Kasumi-1 (cell line): ENCODE results near the gene PEMT.

Source experiments
- DNase-seq, 2 experiments: peaks; one replicate each; lab custom pipeline; 2025; lab: John Stamatoyannopoulos, UW

The PEMT gene

GRCh38 chr17:17605083-17605728 is 13.7 kb upstream of the PEMT start:
- no peak for DNase-seq

GRCh38 chr17:17603895-17604225 is 12.4 kb upstream of the PEMT start:
- DNase-seq = no peak

GRCh38 chr17:17603178-17603894 is 11.8 kb upstream of the PEMT start:
- DNase-seq = no peak

- no peak for DNase-seq
Observed at GRCh38 chr17:17599965-17600364, 8.5 kb upstream of the PEMT start.

- no peak for DNase-seq
Observed at GRCh38 chr17:17598003-17598402, 6.5 kb upstream of the PEMT start.

GRCh38 chr17:17595755-17596154 is 4.2 kb upstream of the PEMT start:
- no peak for DNase-seq

- DNase-seq = no peak
Observed at GRCh38 chr17:17593222-17593620, 1.7 kb upstream of the PEMT start.

GRCh38 chr17:17590883-17591354 is 589 bp downstream of the PEMT start:
- no peak for DNase-seq

GRCh38 chr17:17590141-17590751 is 1.3 kb downstream of the PEMT start:
- DNase-seq = no peak

- DNase-seq = no peak
Observed at GRCh38 chr17:17587614-17588337, 3.7 kb downstream of the PEMT start.

GRCh38 chr17:17582372-17582771 is 9.1 kb downstream of the PEMT start:
- no peak for DNase-seq

GRCh38 chr17:17581509-17581908 is 10.0 kb downstream of the PEMT start:
- no peak for DNase-seq

GRCh38 chr17:17580662-17581470 is 10.6 kb downstream of the PEMT start:
- no peak for DNase-seq

GRCh38 chr17:17579691-17580090 is 11.8 kb downstream of the PEMT start:
- no peak for DNase-seq

GRCh38 chr17:17577373-17577772 is 14.1 kb downstream of the PEMT start:
- DNase-seq = no peak

- DNase-seq = no peak
Observed at GRCh38 chr17:17576772-17577234, 14.7 kb downstream of the PEMT start.

GRCh38 chr17:17575360-17576251 is 15.9 kb downstream of the PEMT start:
- no peak for DNase-seq

- no peak for DNase-seq
Observed at GRCh38 chr17:17573912-17574311, 17.6 kb downstream of the PEMT start.

- no peak for DNase-seq
Observed at GRCh38 chr17:17572010-17572785, 19.3 kb downstream of the PEMT start.
